Fibroblast of mammary gland (primary cell): Measurements from ENCODE around the gene OR5H15.
"Not testable (repeated sequence)": the region's sequence is repeated elsewhere in the genome, so short reads cannot be mapped to it uniquely, and the experiment has no call there.

Source experiments
- DNase-seq: peaks from one replicate; pipeline ENCODE4 v3.0.0-alpha.2; 2010; ENCODE audit warnings: low read depth
- H3K4me3 ChIP-seq: 2 replicates; pipeline ENCODE4 v1.5.1; 2011; ENCODE audit warnings: low read depth, mild to moderate bottlenecking, low read length, moderate library complexity; ENCODE audit not compliant: control insufficient read depth
- TF ChIP-seq, protein P1 (sequence below): conservative IDR thresholded peaks from 2 replicates; pipeline ENCODE4 v1.5.1; 2011; ENCODE audit warnings: low read depth, low read length, inconsistent platforms; ENCODE audit not compliant: control insufficient read depth, insufficient read depth

Gene OR5H15

GRCh38 chr3:98151241-98151640 is 15.3 kb upstream of the OR5H15 start:
- TF ChIP-seq, protein P1, sequence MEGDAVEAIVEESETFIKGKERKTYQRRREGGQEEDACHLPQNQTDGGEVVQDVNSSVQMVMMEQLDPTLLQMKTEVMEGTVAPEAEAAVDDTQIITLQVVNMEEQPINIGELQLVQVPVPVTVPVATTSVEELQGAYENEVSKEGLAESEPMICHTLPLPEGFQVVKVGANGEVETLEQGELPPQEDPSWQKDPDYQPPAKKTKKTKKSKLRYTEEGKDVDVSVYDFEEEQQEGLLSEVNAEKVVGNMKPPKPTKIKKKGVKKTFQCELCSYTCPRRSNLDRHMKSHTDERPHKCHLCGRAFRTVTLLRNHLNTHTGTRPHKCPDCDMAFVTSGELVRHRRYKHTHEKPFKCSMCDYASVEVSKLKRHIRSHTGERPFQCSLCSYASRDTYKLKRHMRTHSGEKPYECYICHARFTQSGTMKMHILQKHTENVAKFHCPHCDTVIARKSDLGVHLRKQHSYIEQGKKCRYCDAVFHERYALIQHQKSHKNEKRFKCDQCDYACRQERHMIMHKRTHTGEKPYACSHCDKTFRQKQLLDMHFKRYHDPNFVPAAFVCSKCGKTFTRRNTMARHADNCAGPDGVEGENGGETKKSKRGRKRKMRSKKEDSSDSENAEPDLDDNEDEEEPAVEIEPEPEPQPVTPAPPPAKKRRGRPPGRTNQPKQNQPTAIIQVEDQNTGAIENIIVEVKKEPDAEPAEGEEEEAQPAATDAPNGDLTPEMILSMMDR = no peak
- H3K4me3 ChIP-seq = no peak overlapping the region

DNA sequence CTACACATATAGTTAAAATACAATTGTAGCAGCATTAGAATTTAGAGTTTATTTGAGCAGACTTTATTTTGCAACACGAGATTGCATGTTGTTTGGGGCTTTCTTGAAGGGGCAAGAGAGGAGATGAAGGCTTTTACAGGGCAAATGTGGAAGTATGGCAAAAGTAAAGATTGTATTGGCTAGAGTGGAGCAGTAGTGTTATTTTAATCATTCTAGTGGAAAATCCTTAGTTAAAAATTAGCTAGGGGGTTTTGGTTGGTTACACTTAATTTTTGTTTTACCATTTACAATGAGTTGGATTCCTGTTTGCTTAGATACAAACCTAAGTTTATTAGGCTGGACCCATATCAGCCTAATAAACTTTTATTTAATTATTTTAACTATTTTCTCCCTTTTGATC is 4.6 kb downstream of the OR5H15 start:
- DNase-seq = no peak
- TF ChIP-seq, protein P1 = no peak
- H3K4me3 ChIP-seq = no peak overlapping the region

More at GRCh38 chr3:98151241-98151640, 15.3 kb upstream of the OR5H15 start:
- no peak for DNase-seq

DNA sequence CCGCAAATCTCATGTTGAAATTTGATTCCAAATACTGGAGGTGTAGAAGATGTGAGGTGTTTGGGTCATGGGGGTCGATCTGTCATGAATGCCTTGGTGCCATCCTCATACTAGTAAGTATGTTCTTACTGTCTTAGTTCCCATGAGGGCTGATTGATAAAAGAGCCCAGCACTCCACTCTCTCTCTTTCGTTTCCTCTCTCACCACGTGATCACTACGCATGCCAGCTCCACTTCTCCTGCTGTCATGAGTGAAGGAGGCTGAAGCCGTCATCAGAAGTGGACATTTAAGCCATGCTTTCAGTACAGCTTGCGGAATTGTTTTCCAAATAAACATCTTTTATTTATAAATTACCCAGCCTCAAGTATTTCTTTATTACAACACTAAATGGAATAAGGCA is 6.1 kb downstream of the OR5H15 start:
- TF ChIP-seq, protein P1 = no peak

DNA sequence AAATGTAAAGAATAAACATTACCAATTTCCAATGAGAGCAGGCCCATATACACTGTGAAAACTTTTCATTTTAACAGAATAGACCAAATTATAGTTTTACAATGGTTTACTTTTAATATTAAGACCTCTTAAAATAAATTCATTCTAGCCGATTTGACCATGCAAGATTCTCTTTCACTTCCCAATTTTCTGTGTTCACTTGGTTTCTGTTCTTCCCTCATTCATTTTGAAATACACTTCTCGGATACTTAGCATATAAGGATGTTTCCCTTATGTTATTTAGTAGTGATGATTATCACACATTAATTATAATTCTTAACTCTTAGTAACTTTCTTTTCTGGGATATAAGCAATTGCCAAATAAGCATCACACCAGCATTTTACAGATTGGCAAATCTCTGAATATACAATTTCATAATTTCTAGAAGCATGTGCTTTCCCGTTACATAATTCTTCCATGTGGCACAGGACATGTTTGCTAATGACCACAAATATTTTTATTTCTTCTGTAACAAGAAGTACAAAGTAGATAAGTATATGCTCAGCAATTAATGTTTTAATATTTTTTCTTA is 13.9 kb downstream of the OR5H15 start:
- no peak for DNase-seq
- TF ChIP-seq, protein P1 = no peak

More for the DNA sequence above, 6.1 kb downstream of the OR5H15 start:
- no peak overlapping the region for H3K4me3 ChIP-seq
- DNase-seq = no peak

GRCh38 chr3:98182196-98182595 is 15.7 kb downstream of the OR5H15 start:
- TF ChIP-seq, protein P1 = no peak

More for the DNA sequence above, 13.9 kb downstream of the OR5H15 start:
- H3K4me3 ChIP-seq = no peak overlapping the region

DNA sequence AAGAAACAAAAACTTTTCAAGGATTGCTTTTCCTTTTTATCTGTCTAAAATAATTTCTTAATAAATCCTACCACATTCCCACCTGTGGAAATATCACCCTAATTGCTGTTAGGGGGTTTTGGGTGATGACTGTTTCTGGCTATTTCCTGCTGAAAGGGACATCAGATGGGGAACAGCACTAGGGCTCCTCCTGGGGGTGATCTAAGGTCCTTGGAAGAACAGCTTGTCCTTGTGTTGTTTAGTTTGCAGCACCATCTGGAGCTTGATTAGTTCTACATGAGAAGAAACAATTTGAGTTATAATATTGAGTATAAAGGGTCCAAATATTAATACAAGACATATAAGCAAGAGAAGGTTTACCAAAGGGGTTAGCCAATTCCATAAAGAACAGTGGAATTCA is 18.7 kb downstream of the OR5H15 start:
- no peak for DNase-seq
- TF ChIP-seq, protein P1 = no peak
- H3K4me3 ChIP-seq = no peak overlapping the region

More at GRCh38 chr3:98182196-98182595, 15.7 kb downstream of the OR5H15 start:
- no peak overlapping the region for H3K4me3 ChIP-seq
- DNase-seq = no peak

GRCh38 chr3:98188545-98188944 is 22.0 kb downstream of the OR5H15 start:
- H3K4me3 ChIP-seq = no peak overlapping the region
- TF ChIP-seq, protein P1 = peak; percentile 12
- DNase-seq = no peak

DNA sequence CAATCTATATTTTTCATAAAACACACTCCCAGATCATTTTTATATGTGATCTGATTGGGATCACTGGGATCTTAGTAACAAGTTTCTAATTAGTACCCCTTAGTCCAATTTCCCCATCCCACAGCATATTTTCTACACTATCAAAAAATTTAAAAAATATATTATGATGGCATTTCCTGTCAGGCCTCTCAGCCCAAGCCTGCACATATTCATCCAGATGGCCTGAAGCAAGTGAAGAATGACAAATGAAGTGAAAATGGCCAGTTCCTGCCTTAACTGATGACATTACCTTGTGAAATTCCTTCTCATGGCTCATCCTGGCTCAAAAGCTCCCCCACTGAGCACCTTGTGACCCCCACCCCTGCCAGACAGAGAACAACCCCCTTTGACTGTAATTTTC is 24.4 kb downstream of the OR5H15 start:
- H3K4me3 ChIP-seq, DNase-seq: not testable (repeated sequence)

- DNase-seq = not testable (repeated sequence)
Measured at GRCh38 chr3:98196293-98196692, 29.8 kb downstream of the OR5H15 start.

More at GRCh38 chr3:98196293-98196692, 29.8 kb downstream of the OR5H15 start:
- not testable (repeated sequence) for H3K4me3 ChIP-seq
